HG03039 (cell line): ENCODE measurements around the gene TP53RK.

Source experiments
- ATAC-seq: cut with Tn5 transposase; IDR thresholded peaks from one replicate; pipeline ENCODE4 v1.9.1; 2021; ENCODE audit warnings: mild to moderate bottlenecking, moderate library complexity; ENCODE audit not compliant: unreplicated experiment

TP53RK gene

DNA sequence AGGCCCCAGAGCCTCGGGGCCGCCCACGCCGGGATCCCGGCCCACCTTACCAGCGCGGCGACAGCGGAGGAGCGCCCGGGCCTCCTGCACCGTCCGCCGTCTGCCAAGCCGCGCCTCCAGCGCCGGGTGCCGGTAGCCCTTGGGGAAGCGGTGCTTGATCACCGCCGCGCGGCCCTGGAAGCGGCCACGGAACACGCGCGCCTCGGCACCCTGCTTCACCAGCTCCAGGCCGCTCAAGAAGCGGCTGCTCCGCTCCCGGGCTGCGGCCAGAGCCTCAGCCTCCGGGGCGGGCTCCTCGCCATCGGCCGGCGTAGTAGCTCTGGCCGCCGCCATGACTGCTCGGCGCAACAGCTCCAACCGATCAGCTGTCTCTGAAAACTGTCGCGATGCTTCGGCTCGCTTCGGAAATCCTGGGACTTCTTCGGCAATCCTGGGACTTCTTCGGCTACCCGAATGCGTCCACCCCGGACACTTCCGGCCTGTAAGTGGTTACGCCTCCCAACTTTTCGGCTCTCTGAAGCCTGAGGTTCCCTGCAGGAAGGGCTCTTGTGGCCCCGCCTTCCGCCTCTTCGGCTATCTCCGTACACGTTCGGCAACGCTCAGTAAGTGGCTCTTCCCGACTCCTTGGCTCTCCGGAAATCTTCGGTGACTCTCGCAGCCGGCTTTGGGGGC, at the start of gene TP53RK:
TP53RK (minus strand) TSS at position 363 of the 672 bp plus-strand sequence; CDS start at position 333, 30 bp downstream.
- ATAC-seq = peak; percentile 93

DNA sequence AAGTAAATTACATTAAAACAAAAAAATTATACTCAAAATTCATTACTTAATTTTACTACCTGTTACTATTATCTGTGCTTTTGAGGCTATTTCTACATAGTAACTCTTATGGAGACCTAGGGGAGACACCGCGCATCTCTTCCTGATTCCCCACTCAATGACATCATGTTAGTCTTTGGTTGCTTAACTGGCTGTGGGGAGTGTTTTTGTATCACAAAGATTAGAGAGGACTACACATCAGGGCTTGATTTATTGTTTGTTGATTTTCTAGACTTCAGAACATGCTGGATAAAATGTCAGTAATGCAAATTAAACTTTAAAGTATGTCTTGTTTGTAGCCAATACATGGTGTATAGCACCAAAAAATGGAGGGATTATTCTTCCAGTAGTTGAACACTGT, 46.2 kb upstream of the TP53RK start:
- no peak for ATAC-seq

DNA sequence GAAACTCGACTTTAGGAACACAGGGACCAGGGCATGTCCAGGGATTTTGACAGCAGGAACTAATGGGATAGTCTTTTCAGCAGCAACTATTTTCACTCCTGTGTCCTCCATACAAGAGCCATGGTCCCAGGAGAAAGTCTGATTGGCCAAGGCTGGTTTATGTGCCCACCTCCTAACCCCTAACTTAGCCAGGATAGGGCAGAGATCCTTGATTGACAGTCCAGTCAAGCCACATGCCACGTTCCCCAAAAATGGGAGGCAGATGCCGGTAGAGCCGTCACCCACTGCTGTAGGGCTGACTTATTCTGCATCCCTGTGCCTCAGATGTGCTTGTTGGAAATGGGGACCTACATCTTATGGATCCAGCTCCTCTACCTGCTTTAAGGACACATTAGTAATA, 42.5 kb upstream of the TP53RK start:
- no peak for ATAC-seq

DNA sequence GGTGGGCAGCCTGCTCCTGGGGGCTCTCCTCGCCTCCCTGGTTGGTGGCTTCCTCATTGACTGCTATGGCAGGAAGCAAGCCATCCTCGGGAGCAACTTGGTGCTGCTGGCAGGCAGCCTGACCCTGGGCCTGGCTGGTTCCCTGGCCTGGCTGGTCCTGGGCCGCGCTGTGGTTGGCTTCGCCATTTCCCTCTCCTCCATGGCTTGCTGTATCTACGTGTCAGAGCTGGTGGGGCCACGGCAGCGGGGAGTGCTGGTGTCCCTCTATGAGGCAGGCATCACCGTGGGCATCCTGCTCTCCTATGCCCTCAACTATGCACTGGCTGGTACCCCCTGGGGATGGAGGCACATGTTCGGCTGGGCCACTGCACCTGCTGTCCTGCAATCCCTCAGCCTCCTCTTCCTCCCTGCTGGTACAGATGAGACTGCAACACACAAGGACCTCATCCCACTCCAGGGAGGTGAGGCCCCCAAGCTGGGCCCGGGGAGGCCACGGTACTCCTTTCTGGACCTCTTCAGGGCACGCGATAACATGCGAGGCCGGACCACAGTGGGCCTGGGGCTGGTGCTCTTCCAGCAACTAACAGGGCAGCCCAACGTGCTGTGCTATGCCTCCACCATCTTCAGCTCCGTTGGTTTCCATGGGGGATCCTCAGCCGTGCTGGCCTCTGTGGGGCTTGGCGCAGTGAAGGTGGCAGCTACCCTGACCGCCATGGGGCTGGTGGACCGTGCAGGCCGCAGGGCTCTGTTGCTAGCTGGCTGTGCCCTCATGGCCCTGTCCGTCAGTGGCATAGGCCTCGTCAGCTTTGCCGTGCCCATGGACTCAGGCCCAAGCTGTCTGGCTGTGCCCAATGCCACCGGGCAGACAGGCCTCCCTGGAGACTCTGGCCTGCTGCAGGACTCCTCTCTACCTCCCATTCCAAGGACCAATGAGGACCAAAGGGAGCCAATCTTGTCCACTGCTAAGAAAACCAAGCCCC, 36.2 kb upstream of the TP53RK start:
- no peak for ATAC-seq

DNA sequence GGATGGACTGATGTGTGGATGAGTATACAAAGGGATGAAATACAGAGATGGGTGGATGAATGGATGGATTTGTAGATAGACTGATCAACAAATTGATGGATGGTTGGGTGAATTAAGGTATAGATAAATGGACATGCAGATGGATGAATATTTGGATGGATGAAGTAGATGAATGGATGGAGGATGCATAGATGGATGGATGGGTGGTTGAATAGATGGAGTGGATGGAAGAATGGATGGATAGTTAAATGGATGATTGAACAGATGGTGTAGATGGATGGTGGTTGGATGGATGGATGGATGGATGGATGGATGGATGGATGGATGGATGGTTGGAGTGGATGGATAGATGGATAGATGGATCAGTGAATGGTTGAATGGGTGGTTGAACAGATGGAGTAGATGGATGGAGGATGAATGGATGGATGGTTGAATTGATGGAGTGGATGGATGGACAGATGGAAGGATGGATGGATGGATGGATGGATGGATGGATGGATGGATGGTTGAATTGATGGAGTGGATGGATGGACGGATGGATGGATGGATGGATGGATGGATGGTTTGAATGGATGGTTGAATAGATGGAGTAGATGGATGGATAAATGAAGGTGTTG, 35.2 kb upstream of the TP53RK start:
- no peak for ATAC-seq

DNA sequence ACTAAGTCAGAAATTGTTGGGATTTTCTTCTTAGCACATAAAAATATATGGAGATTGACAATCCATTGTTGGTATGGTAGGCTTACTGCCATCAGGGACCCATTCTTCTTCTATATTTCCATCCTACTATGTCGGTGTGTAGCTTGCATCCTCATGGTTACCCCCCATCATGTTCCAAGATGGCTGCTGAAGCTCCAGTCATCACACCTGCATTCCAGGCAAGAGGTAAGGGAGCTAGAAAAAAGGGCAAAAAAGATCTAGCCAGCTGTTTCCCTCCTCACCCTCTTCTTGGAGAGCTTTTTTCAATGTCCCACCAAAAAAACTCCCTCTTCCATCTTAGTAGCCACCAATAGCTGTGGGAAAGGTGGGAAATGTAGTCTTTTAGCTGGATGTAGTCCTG, 33.8 kb upstream of the TP53RK start:
- ATAC-seq = no peak

DNA sequence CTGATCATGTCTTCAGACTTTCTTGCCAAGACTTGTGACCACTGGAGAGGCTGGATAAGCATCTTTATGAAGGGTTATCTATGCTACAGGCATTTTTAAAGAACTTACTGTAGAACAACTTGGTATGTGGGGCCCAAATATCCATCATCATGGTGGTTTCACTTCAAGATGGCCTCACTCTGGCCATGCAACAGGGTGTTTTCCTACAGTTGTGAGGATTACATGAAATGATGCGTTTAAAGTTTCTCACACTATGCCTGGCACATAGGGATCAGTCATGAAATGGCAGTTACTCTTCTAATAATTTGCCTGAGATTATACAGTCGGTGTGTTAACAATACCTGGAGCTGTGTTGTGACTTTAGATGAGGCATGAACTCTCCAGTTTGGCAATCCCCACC, 33.2 kb upstream of the TP53RK start:
- no peak for ATAC-seq

DNA sequence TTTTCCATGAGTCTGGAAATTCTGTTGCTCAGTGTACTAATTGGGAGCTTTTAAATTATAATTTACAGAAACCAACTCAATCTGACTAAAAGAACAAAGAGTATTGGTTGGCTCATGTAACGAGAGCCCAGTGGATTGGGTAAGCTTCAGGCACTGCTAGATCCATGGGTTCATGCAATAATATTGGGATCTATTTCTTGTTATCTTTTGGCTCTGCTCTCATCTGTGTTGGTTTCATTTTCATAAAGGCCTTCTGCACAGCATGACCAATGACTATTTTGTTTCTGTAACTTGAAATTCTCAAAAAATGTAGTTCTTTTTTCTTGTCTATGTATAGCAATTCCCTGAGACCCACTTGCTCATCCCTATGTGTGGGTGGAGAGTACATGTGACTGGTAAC, 32.2 kb upstream of the TP53RK start:
- no peak for ATAC-seq

DNA sequence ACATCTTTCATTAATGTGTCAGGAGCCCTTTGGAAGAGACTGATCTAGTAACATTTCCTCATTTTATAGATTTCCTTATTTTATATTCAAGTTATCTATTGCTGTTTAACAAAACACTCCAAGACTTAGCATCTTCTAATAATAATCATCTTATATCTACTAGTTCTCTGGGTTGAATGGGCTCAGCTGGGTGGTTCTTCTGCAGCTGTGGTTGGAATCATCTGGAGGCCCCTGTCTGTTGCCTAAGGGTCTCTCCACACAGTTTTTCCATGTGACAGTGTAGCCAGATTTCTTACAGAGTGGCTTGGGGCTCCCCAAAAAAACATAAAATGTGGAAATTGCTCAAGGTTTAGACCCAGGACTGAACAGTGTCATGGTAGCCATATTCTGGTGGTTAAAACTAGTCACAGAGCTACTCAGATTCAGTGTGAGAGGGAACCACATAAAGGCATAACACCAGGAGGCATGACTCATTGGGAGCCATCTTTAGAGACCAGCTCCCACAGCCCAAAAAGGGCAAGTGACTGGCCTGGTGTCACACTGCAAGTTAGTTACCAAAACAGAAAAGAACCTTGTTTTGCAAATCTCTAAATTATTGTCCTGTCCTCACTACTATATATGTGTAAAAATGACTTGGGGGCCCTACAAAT, 31.7 kb upstream of the TP53RK start:
- ATAC-seq = no peak

DNA sequence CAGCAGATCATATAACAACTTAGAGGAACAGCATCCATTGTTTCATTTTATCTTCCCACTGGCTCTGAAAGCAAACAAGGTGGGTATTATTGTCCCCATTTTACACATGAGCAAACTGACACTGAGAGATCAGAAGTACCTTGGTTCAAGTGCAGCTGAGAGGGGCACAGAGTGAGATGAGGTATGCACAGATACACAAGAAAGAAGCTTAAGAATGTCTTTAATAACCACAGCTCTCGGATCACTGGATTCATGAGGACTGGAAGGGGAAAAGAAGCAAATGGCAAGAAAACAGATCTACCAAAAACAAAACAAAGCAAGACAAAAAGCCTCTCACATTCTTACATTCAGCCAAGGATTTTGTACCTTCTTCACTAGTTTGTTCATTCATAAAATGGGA, 30.8 kb upstream of the TP53RK start:
- no peak for ATAC-seq

DNA sequence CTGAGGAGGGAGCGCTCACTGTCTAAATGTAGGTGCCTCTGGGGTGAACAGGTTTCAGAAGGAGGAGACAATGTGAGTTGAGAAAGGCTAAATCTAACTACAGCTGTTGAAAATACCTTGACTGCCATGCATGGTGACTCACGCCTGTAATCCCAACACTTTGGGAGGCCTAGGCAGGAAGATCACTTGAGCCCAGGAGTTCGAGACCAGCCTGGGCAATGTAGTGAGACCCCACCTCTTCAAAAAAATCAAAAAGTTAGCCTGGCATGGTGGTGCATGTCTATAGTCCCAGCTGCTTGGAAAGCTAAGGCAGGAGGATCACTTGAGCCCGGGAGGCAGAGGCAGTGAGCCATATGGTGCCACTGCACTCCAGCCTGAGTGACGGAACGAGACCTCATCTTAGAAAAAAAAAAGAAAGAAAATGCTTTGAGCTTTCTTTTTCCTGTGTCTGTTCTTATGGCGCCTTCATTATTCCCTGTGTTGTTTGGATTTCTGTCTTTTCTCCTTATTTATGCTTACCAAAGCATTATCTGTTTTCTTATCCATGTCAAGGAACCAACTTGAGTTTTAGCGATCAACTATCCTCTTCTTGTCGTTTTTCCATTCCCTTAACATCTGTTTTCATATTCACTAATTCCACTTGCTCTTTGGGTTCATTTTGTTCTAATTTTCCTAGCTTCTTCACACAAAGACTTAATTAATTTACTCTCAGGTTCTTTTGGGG, 28.7 kb upstream of the TP53RK start:
- no peak for ATAC-seq

DNA sequence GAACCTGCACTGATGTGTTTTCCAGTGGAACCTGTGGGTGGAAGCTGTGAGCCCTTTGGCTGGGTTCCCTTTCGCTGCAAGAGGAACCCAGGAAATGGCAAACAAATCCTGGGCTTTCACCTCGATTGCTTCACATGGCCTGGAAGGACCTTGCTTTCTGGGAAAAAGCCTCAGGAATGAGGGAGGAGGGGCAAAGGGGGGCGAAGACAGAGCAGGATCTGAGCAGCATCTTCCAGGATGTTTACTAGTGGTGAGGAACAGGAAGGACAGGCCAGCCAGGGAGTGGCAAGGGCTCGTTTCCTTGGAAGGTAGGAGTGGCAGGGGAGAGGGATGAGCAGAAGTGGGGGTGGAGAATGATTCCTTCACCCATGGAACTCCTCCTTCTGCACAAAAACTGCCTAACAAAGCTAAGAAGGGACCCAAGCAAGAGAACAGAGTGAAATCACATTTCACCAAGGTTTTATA, 26.1 kb upstream of the TP53RK start:
- no peak for ATAC-seq

DNA sequence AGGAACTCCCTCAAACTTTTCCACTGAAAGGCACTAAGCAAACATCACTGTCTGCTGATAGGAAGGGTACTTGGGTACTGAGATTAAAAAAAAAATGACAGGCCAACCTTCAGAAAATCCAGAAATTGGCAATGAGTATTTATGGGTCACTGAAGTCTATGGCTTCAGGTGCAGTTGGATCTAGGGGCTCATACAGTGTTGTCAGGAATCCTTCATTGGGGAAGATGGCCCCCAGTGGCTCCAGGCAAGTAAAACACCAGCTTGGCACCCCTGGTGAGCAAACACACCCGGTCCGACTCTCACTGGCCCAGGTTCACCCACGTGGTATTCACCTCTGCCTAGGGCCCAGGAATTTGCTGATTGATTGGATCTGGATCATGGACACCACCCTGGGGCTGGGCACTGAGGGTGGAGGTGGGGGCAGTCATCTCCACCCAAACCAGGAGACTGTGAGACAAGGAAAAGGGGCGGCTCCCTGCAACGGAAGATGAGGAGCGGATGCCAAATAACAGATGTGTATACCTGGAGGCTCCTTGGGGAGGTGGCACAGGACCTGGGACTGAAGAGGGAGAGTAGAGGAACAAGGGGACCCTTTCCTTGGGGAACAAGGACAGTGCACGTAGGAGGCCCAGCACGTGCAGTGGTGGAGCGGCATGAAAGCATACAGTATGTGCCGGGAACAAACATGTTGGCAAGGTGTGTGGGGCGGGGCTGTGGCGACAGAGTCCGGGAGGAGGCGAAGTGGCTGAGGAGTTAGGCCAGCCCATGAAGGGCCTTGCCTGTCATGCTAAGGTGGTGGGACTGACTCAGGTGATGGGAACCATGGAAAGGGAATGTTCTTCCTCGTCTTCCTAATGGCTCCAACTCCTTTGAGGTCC, 25.0 kb upstream of the TP53RK start:
- ATAC-seq = no peak

DNA sequence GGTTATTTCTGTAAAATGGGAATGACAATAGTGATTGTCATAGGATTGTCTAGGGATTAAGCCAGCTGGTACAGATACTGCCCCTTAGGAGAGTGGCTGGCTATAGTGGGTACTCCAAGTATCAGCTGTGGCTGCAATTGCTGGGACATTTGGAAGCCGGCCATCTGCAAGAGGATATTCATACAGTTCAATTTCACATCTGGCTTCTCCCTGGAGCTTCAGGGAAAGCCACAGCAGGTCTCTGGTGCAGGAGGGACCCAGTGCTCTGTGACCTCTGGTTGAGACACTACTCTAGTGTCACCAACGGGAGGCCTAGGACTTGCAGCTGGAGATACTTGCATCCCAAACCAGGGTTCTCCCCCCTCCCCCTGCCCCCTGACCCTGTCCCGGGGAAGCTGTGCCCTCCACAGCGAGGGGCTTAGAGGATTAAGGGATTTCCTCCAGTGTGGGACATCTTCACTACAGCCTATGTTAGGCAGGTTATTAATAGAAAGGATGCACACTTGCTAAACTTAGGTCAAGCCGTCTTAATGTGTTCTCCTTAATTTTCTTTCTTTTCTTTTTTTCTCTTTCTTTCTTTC, 22.9 kb upstream of the TP53RK start:
- no peak for ATAC-seq

DNA sequence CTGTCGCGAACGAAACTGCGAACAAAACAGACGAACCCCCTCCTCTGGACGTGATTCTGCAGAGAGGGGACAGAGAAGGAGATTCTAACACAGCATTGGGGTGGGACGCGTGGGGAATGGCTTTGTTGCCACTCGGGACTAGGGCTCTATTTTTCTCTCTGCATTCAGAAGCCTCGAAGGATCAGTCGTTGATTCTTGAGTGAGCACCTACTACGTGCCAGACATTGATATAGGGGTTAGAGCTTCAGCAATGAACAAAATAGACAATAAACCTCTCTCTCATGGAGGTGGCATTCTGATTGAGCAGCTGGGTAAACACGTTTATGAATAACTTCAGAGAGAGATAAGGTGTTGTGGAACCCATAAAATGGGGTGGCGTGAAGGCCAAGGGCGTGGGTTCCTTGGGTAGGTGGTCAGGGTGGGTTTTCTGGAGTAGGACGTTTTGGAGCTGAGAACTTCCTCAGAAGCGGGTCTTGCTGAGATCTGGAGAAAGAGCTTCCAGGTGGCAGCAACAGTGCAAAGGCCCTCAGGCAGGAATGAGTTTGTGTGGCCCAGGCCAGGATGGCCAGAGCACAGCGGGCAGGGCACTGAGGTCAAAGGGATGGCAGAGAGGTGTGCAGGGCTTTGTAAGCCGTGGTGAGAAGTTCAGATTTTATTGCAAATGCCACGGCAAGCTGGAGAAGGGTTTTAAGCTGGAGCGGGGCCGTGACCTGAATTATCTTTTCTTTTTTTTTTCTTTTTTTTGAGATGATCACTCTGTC, 21.1 kb upstream of the TP53RK start:
- ATAC-seq = no peak

DNA sequence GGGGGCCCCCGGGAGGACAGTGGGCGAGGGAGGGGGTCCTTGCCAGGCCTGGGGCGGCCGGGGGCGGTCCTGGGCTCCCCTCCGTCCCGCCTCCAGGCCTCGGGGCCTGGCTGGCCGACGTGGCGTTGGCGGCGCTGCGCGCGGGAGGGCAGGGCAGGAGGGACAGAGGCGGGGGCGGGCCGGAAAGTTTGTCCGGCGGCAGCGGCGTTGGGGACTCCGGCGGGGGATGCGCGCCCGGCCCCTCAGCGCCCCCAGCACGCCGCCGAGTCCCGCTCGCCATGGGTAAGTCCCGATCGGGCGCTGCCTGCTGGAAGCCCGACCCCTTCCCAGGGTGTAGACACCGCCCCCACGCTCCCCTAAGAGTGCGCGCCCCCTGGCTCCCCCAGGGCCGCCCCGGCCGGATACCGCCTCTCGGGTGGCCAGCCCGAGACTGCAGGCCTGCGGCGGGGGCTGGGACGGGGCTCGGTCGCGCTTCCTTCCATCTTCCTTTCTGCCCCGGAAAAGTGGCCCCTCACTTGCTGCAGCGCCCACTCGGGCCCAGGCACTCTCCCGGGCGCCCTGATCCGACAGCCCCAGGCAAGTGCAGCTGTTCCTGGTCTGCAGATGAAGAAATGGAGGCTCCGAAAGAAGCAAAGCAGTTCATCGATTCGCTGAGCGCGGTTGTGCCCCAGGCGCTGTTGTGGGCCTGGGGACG, 20.4 kb upstream of the TP53RK start, which contains the start of gene SLC2A10:
SLC2A10 (plus strand) TSS at position 191 of the 694 bp plus-strand sequence; CDS start at position 279, 88 bp downstream.
- ATAC-seq = no peak

DNA sequence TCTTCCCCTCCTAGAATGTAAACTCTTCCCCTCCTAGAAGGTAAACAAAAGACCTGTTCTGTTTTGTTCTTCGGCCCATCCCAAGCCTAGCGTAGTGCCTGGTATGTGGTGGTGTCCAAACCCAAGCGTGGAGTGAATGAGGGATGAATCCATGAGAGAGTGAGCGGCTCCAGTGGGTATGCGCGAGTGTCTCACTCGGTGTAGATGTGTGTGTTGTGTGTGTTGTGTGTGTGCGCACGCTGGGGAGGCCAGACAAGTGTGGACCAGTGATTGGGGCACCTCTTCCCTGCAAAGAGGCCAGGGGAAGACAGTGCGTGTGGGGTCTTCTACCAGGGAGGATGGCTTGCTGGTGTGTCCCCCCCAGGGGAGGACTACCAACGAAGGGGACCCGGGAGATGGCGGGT, 19.8 kb upstream of the TP53RK start:
- ATAC-seq = no peak
